Measurements from ENCODE around the gene ZNF516. TPM values are rescaled to one million over a fixed set of nuclear protein-coding genes. Genes with fewer than 3 reads are reported as not detected.

ZNF516 gene
- total RNA-seq, 2 experiments from 2014 or later: 6.5 to 8.6 TPM

GRCh38 chr18:76448256-76449110 lies 46.6 kb downstream of the ZNF516 start:
- H3K36me3 Mint-ChIP-seq: peaks cover 6% of the 10 kb centered on the region
- no peaks in the 10 kb centered on the region for H3K27me3 Mint-ChIP-seq
- H3K4me1 Mint-ChIP-seq: peaks cover 49% of the 10 kb centered on the region
- H3K27ac Mint-ChIP-seq: no peak overlapping the region
- DNase-seq: no peak
- no peak overlapping the region for H3K4me3 Mint-ChIP-seq
- H3K9me3 Mint-ChIP-seq: no peaks in the 10 kb centered on the region

- no peak overlapping the region for H3K27ac Mint-ChIP-seq
- no peaks in the 10 kb centered on the region for H3K9me3 Mint-ChIP-seq
- H3K27me3 Mint-ChIP-seq: no peaks in the 10 kb centered on the region
- peaks cover 6% of the 10 kb centered on the region for H3K36me3 Mint-ChIP-seq
- H3K4me1 Mint-ChIP-seq: peaks cover 42% of the 10 kb centered on the region
- no peak overlapping the region for H3K4me3 Mint-ChIP-seq
- no peak for DNase-seq
These were observed 47.7 kb downstream of the ZNF516 start for GRCh38 chr18:76447258-76447890.

GRCh38 chr18:76446321-76447257 lies 48.5 kb downstream of the ZNF516 start:
- Mint-ChIP-seq H3K36me3 (peaks cover 6% of the 10 kb centered on the region), H3K27ac (no peak overlapping the region), H3K4me3 (no peak overlapping the region), H3K27me3 (no peaks in the 10 kb centered on the region), H3K4me1 (peaks cover 34% of the 10 kb centered on the region), H3K9me3 (no peaks in the 10 kb centered on the region)
- DNase-seq: no peak

GRCh38 chr18:76445741-76446232 lies 49.3 kb downstream of the ZNF516 start:
- peaks cover 30% of the 10 kb centered on the region for H3K4me1 Mint-ChIP-seq
- no peak for DNase-seq
- peaks cover 6% of the 10 kb centered on the region for H3K36me3 Mint-ChIP-seq
- H3K4me3 Mint-ChIP-seq: no peak overlapping the region
- no peak overlapping the region for H3K27ac Mint-ChIP-seq
- no peaks in the 10 kb centered on the region for H3K27me3 Mint-ChIP-seq
- H3K9me3 Mint-ChIP-seq: no peaks in the 10 kb centered on the region

- no peak for DNase-seq
- H3K27me3 Mint-ChIP-seq: no peaks in the 10 kb centered on the region
- no peaks in the 10 kb centered on the region for H3K9me3 Mint-ChIP-seq
- no peak overlapping the region for H3K27ac Mint-ChIP-seq
- H3K36me3 Mint-ChIP-seq: peaks cover 6% of the 10 kb centered on the region
- H3K4me1 Mint-ChIP-seq: peaks cover 26% of the 10 kb centered on the region
- H3K4me3 Mint-ChIP-seq: no peak overlapping the region
These were observed 49.8 kb downstream of the ZNF516 start for GRCh38 chr18:76445275-76445674.

GRCh38 chr18:76444446-76445105 lies 50.5 kb downstream of the ZNF516 start:
- Mint-ChIP-seq H3K4me3 (no peak overlapping the region), H3K27me3 (no peaks in the 10 kb centered on the region), H3K27ac (no peak overlapping the region), H3K9me3 (no peaks in the 10 kb centered on the region), H3K36me3 (peaks cover 6% of the 10 kb centered on the region), H3K4me1 (peaks cover 25% of the 10 kb centered on the region)
- DNase-seq: no peak

- Mint-ChIP-seq H3K4me1 (peaks cover 20% of the 10 kb centered on the region), H3K27me3 (no peaks in the 10 kb centered on the region), H3K36me3 (peaks cover 6% of the 10 kb centered on the region), H3K27ac (no peak overlapping the region), H3K4me3 (no peak overlapping the region), H3K9me3 (no peaks in the 10 kb centered on the region)
- no peak for DNase-seq
These were observed 51.3 kb downstream of the ZNF516 start for GRCh38 chr18:76443519-76444445.

GRCh38 chr18:76442413-76443171 lies 52.5 kb downstream of the ZNF516 start:
- Mint-ChIP-seq H3K27ac (no peak overlapping the region), H3K4me1 (peaks cover 16% of the 10 kb centered on the region), H3K27me3 (no peaks in the 10 kb centered on the region), H3K36me3 (no peaks in the 10 kb centered on the region), H3K4me3 (no peak overlapping the region), H3K9me3 (no peaks in the 10 kb centered on the region)
- DNase-seq: no peak

- no peaks in the 10 kb centered on the region for H3K9me3 Mint-ChIP-seq
- no peaks in the 10 kb centered on the region for H3K36me3 Mint-ChIP-seq
- no peak overlapping the region for H3K4me3 Mint-ChIP-seq
- H3K27ac Mint-ChIP-seq: no peak overlapping the region
- H3K4me1 Mint-ChIP-seq: peaks cover 16% of the 10 kb centered on the region
- H3K27me3 Mint-ChIP-seq: no peaks in the 10 kb centered on the region
- DNase-seq: no peak
These were observed 53.2 kb downstream of the ZNF516 start for GRCh38 chr18:76441668-76442412.

- DNase-seq: no peak
- Mint-ChIP-seq H3K27me3 (no peaks in the 10 kb centered on the region), H3K9me3 (no peaks in the 10 kb centered on the region), H3K36me3 (no peaks in the 10 kb centered on the region), H3K4me1 (peaks cover 14% of the 10 kb centered on the region), H3K27ac (no peak overlapping the region), H3K4me3 (no peak overlapping the region)
These were observed 53.9 kb downstream of the ZNF516 start for GRCh38 chr18:76441002-76441667.

GRCh38 chr18:76437910-76438309 lies 57.1 kb downstream of the ZNF516 start:
- H3K9me3 Mint-ChIP-seq: no peaks in the 10 kb centered on the region
- no peaks in the 10 kb centered on the region for H3K27me3 Mint-ChIP-seq
- H3K27ac Mint-ChIP-seq: no peak overlapping the region
- H3K36me3 Mint-ChIP-seq: peaks cover under 1% of the 10 kb centered on the region
- DNase-seq: no peak
- no peak overlapping the region for H3K4me3 Mint-ChIP-seq
- H3K4me1 Mint-ChIP-seq: peaks cover 7% of the 10 kb centered on the region

GRCh38 chr18:76437011-76437410 lies 58.0 kb downstream of the ZNF516 start:
- Mint-ChIP-seq H3K4me3 (no peak overlapping the region), H3K36me3 (peaks cover 2% of the 10 kb centered on the region), H3K27me3 (no peaks in the 10 kb centered on the region), H3K4me1 (peaks cover 13% of the 10 kb centered on the region), H3K27ac (no peak overlapping the region), H3K9me3 (no peaks in the 10 kb centered on the region)
- no peak for DNase-seq

Measured in activated naive CD8-positive, alpha-beta T cell treated with anti-CD3 and anti-CD28 coated beads for 36 hours (primary cell).